Stomach smooth muscle (tissue), 2 donors: ENCODE results near the gene GBX1.

ENCODE experiments used
- H3K27ac ChIP-seq: one replicate; pipeline ENCODE4 v1.7.0; 2013; ENCODE audit warnings: mild to moderate bottlenecking, low read length, inconsistent platforms
- H3K27me3 ChIP-seq, 2 donors: one replicate each; pipeline ENCODE4 v1.7.0; 2013; ENCODE audit warnings: low read length in 2 of 2; ENCODE audit not compliant: insufficient read depth in 2 of 2, control insufficient read depth in 1 of 2
- H3K36me3 ChIP-seq, 2 donors: one replicate each; pipeline ENCODE4 v1.7.0; 2013; ENCODE audit warnings: low read length in 2 of 2; ENCODE audit not compliant: control insufficient read depth in 2 of 2, insufficient read depth in 2 of 2
- H3K4me1 ChIP-seq: one replicate; pipeline ENCODE4 v1.7.0; 2013; ENCODE audit warnings: low read length; ENCODE audit not compliant: control insufficient read depth, insufficient read depth
- H3K4me3 ChIP-seq, 2 donors: one replicate each; pipeline ENCODE4 v1.7.0; 2013; ENCODE audit warnings: low read length in 2 of 2
- H3K9ac ChIP-seq, 2 donors: one replicate each; pipeline ENCODE4 v1.7.0; 2013; ENCODE audit warnings: low read length in 2 of 2, mild to moderate bottlenecking in 1 of 2
- H3K9me3 ChIP-seq, 2 donors: one replicate each; pipeline ENCODE4 v1.7.0; 2013; ENCODE audit warnings: low read length in 2 of 2; ENCODE audit not compliant: control insufficient read depth in 2 of 2
- donor health status: healthy.
- donor health status: Pancreatic carcinoma.

Gene GBX1

GRCh38 chr7:151124481-151124880 is 43.0 kb downstream of the GBX1 start:
- no peak overlapping the region for H3K9ac ChIP-seq
- H3K9me3 ChIP-seq = no peaks in the 10 kb centered on the region
- H3K4me3 ChIP-seq = no peak overlapping the region
- H3K36me3 ChIP-seq = peaks cover 16 to 46% of the 10 kb centered on the region in 2 donors
- H3K27ac ChIP-seq = no peak overlapping the region
- peaks cover 0 to 2% of the 10 kb centered on the region in 2 donors for H3K27me3 ChIP-seq
- peaks cover 22% of the 10 kb centered on the region for H3K4me1 ChIP-seq

- no peak overlapping the region for H3K27ac ChIP-seq
These were observed 43.6 kb downstream of the GBX1 start for GRCh38 chr7:151123822-151124464.

GRCh38 chr7:151123158-151123821 is 44.2 kb downstream of the GBX1 start:
- H3K4me3 ChIP-seq = no peak overlapping the region
- no peak overlapping the region for H3K9ac ChIP-seq
- H3K27ac ChIP-seq = no peak overlapping the region
- peaks cover 0 to 2% of the 10 kb centered on the region in 2 donors for H3K27me3 ChIP-seq
- H3K9me3 ChIP-seq = no peaks in the 10 kb centered on the region
- peaks cover 22% of the 10 kb centered on the region for H3K4me1 ChIP-seq
- peaks cover 16 to 51% of the 10 kb centered on the region in 2 donors for H3K36me3 ChIP-seq

More at GRCh38 chr7:151123822-151124464, 43.6 kb downstream of the GBX1 start:
- peaks cover 0 to 2% of the 10 kb centered on the region in 2 donors for H3K27me3 ChIP-seq
- H3K4me3 ChIP-seq = no peak overlapping the region
- peaks cover 22% of the 10 kb centered on the region for H3K4me1 ChIP-seq
- H3K9me3 ChIP-seq = no peaks in the 10 kb centered on the region
- no peak overlapping the region for H3K9ac ChIP-seq
- H3K36me3 ChIP-seq = peaks cover 20 to 50% of the 10 kb centered on the region in 2 donors

GRCh38 chr7:151122796-151123157 is 44.7 kb downstream of the GBX1 start:
- H3K4me3 ChIP-seq = no peak overlapping the region
- H3K27me3 ChIP-seq = peaks cover 0 to 2% of the 10 kb centered on the region in 2 donors
- peaks cover 22% of the 10 kb centered on the region for H3K4me1 ChIP-seq
- H3K36me3 ChIP-seq = peaks cover 17 to 47% of the 10 kb centered on the region in 2 donors
- no peak overlapping the region for H3K9ac ChIP-seq
- H3K27ac ChIP-seq = no peak overlapping the region
- no peaks in the 10 kb centered on the region for H3K9me3 ChIP-seq

GRCh38 chr7:151122276-151122675 is 45.2 kb downstream of the GBX1 start:
- peaks cover 16 to 47% of the 10 kb centered on the region in 2 donors for H3K36me3 ChIP-seq
- no peak overlapping the region for H3K4me3 ChIP-seq
- no peak overlapping the region for H3K27ac ChIP-seq

GRCh38 chr7:151121380-151122170 is 45.9 kb downstream of the GBX1 start:
- Histone ChIP-seq H3K4me1 (peaks cover 22% of the 10 kb centered on the region), H3K27me3 (peaks cover 0 to 2% of the 10 kb centered on the region in 2 donors), H3K9me3 (no peaks in the 10 kb centered on the region), H3K36me3 (peaks cover 16 to 47% of the 10 kb centered on the region in 2 donors), H3K9ac (no peak overlapping the region), H3K4me3 (no peak overlapping the region), H3K27ac (no peak overlapping the region)

More at GRCh38 chr7:151122276-151122675, 45.2 kb downstream of the GBX1 start:
- Histone ChIP-seq H3K9me3 (no peaks in the 10 kb centered on the region), H3K9ac (no peak overlapping the region), H3K4me1 (peaks cover 22% of the 10 kb centered on the region), H3K27me3 (peaks cover 0 to 2% of the 10 kb centered on the region in 2 donors)

- H3K9ac ChIP-seq = no peak overlapping the region
- peaks cover 16 to 47% of the 10 kb centered on the region in 2 donors for H3K36me3 ChIP-seq
- H3K27me3 ChIP-seq = peaks cover 0 to 2% of the 10 kb centered on the region in 2 donors
- H3K4me1 ChIP-seq = peaks cover 17% of the 10 kb centered on the region
- no peak overlapping the region for H3K27ac ChIP-seq
- H3K4me3 ChIP-seq = no peak overlapping the region
- no peaks in the 10 kb centered on the region for H3K9me3 ChIP-seq
These were observed 46.6 kb downstream of the GBX1 start for GRCh38 chr7:151120896-151121295.

GRCh38 chr7:151119902-151120301 is 47.6 kb downstream of the GBX1 start:
- H3K9me3 ChIP-seq = no peaks in the 10 kb centered on the region
- peaks cover 13% of the 10 kb centered on the region for H3K4me1 ChIP-seq
- H3K27me3 ChIP-seq = no peaks in the 10 kb centered on the region
- no peak overlapping the region for H3K4me3 ChIP-seq
- H3K36me3 ChIP-seq = peaks cover 14 to 46% of the 10 kb centered on the region in 2 donors
- H3K27ac ChIP-seq = no peak overlapping the region
- no peak overlapping the region for H3K9ac ChIP-seq

- peaks cover 11 to 40% of the 10 kb centered on the region in 2 donors for H3K36me3 ChIP-seq
- H3K4me1 ChIP-seq = peaks cover 13% of the 10 kb centered on the region
- H3K4me3 ChIP-seq = no peak overlapping the region
- no peak overlapping the region for H3K27ac ChIP-seq
- no peak overlapping the region for H3K9ac ChIP-seq
- no peaks in the 10 kb centered on the region for H3K9me3 ChIP-seq
- no peaks in the 10 kb centered on the region for H3K27me3 ChIP-seq
These were observed 48.5 kb downstream of the GBX1 start for GRCh38 chr7:151119055-151119415.

- Histone ChIP-seq H3K9ac (no peak overlapping the region), H3K27ac (no peak overlapping the region), H3K4me1 (peaks cover 12% of the 10 kb centered on the region), H3K9me3 (no peaks in the 10 kb centered on the region), H3K4me3 (no peak overlapping the region), H3K36me3 (peaks cover 11 to 36% of the 10 kb centered on the region in 2 donors), H3K27me3 (no peaks in the 10 kb centered on the region)
These were observed 49.1 kb downstream of the GBX1 start for GRCh38 chr7:151118108-151119054.
